Fibroblast of pulmonary artery (primary cell): ENCODE measurements around the gene ELAC1.
A peak's percentile ranks its signal among the peaks of the same experiment; 100 is the strongest.
"Not testable (repeated sequence)": the region's sequence is repeated elsewhere in the genome, so short reads cannot be mapped to it uniquely, and the experiment has no call there.

ENCODE experiments used
- DNase-seq: peaks from one replicate; pipeline ENCODE4 v3.0.0-alpha.2; 2010; ENCODE audit warnings: low read depth
- H3K4me3 ChIP-seq: replicated peaks from 2 replicates; pipeline ENCODE4 v1.5.1; 2011; ENCODE audit warnings: low read depth, mild to moderate bottlenecking, control low read depth, low read length, moderate library complexity
- TF ChIP-seq, protein P1 (sequence below): IDR thresholded peaks from 2 replicates; pipeline ENCODE4 v1.5.1; 2011; ENCODE audit warnings: mild to moderate bottlenecking, control low read depth, low read length, inconsistent platforms; ENCODE audit errors: missing control alignments

Gene ELAC1

DNA sequence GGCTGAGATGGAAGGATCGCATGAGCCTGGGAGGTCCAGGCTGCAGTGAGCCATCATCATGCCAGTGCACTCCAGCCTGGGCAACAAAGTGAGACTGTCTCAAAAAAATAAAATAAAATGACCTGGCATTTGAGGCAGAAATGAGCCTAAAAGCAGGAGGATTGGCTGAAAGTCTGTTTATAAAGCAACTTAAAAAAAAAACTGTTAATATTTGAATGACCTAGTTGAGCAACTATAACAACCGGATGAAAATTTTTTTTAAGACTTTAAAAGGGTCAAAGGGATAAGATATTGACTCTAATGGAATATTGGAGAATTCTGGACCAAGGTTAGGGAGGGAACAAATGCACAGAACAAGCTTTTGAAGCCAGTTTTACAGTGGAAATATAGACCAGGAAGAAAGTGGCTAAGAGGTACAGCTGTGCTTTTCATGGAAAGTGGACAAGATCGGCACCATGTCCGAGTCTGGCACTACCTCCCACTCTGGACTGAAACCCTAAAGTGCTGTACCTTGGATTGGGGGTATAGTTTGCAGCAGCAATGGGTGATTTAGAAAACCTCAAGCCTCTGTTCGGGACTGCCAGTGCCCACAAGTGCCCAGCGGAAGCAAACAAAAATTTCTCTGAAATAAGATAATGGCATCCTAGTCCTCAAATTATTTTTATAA lies 33.2 kb upstream of the ELAC1 start:
- no peak overlapping the region for H3K4me3 ChIP-seq
- TF ChIP-seq, protein P1, sequence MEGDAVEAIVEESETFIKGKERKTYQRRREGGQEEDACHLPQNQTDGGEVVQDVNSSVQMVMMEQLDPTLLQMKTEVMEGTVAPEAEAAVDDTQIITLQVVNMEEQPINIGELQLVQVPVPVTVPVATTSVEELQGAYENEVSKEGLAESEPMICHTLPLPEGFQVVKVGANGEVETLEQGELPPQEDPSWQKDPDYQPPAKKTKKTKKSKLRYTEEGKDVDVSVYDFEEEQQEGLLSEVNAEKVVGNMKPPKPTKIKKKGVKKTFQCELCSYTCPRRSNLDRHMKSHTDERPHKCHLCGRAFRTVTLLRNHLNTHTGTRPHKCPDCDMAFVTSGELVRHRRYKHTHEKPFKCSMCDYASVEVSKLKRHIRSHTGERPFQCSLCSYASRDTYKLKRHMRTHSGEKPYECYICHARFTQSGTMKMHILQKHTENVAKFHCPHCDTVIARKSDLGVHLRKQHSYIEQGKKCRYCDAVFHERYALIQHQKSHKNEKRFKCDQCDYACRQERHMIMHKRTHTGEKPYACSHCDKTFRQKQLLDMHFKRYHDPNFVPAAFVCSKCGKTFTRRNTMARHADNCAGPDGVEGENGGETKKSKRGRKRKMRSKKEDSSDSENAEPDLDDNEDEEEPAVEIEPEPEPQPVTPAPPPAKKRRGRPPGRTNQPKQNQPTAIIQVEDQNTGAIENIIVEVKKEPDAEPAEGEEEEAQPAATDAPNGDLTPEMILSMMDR = no peak

DNA sequence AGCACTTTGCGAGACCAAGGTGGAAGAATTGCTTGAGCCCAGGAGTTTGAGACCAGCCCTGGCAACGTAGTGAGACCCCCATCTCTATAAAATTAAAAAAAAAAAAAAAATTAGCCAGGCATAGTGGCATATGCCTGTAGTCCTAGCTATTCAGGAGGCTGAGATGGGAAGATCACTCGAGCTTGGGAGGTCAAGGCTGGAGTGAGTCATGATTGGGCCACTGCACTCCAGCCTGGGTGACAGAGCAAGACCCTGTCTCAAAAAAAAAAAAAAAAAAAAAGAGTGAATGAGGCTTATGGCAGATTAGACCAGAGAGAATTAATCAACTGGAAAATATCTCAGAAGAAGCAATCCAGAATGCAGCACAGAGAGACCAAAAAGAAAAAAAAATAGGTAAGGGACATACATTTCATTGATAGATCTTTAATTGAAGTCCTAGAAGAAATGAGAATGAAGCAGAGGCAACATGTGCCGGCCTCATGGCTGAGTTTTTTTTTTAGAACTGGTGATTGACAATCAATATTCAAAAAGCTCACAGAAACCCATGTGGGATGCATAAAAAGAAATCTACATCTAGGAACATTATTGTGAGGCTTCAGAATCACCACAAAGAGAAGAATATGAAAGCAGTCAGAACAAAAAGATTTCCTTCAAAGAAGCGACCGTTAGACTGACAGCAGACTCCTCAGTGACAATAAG lies 32.2 kb upstream of the ELAC1 start:
- TF ChIP-seq, protein P1 = no peak
- DNase-seq = no peak
- H3K4me3 ChIP-seq = no peak overlapping the region

More for the DNA sequence above, 33.2 kb upstream of the ELAC1 start:
- DNase-seq = no peak

DNA sequence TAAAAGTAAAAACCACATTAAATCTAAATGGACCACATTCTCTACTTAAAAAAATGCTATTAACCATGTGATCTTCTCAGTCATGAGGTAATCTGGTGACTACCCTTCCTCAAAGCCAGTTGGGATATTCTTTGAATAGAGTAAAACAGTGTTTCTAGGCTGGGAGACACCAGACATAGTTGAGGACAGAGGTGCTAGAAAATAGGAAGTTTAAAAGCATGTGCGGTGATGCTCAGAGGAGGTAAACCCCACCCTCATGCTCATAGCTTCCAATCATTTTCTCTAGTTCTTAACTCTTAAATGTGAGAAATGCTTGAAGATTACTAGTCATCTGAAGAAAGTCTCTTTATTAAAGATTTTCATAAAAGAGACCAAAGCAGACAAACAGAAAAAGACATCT lies 30.7 kb upstream of the ELAC1 start:
- H3K4me3 ChIP-seq = no peak overlapping the region
- TF ChIP-seq, protein P1 = no peak
- DNase-seq = no peak

DNA sequence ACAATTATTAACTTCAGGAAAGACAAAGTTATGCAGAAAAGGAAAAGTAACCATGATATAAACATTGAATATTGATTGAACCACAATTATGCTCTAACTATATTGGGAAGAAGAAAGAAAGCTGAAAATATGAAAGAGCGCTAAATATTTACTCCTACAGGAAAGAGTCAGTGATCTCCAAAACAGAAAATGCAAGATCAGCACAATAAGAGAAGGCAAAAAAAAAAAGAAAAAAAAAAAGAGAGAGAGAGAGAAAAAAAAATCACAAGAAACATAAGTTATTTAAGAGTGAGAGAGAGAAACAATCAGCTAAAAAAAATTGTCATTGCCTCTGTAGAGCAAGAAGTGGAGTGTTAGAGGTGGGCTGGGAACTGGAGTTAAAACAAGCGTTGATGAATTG lies 28.9 kb upstream of the ELAC1 start:
- TF ChIP-seq, protein P1 = no peak
- DNase-seq = no peak
- no peak overlapping the region for H3K4me3 ChIP-seq

DNA sequence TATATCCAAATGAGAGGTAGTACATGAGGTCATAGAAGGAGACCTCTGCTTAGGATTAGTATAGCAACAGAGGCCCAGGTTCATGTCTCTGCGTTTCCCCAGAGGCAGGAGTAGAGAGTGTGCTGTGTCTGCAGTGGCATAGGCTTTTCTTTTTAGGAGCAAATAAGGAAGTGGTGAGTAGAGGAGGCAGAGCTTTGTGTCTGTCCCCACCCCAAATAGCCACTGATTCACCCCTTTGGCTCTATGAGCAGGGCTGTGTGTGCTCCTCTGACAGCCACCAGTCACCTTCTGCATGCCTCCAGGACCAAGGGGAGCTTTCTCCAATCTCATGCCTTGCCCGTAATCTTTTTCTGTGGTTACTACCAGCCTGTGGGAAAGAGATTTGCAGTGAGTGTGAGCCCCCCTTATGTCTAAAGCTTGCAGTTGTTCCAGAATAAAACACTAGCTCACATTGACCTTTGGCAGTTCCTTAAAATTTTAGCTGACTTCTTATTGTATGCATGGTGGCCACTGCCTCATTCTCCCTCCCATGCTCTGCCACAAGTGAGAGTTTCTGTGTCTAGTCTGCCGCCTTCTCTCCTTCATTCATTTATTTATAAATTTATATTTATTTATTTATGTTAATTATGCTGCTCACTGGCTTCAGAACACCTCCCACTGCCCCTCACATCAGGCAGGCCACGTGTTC lies 23.5 kb upstream of the ELAC1 start:
- H3K4me3 ChIP-seq = no peak overlapping the region
- no peak for DNase-seq
- TF ChIP-seq, protein P1 = no peak

GRCh38 chr18:50945918-50946317 lies 21.9 kb upstream of the ELAC1 start:
- not testable (repeated sequence) for DNase-seq, H3K4me3 ChIP-seq

DNA sequence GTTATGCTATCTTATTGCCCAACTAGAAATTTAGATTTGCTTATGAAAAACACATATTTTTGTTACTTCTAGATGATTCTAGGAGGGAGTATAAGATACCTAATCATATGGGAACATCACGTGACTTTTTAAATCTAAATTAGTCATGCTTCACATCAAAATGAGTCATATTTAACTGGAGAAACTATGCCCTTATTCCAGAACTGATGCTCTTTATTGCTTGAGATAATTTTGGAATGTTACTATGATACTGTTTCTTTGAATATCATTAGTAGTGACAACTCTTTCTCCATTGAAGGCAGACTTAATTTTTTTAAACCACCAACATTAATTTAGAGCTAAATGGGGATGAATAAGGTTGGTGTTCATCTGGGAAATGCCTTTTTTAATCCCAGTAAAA lies 19.9 kb upstream of the ELAC1 start:
- peak; percentile 35 for DNase-seq
- TF ChIP-seq, protein P1 = no peak
- H3K4me3 ChIP-seq = no peak overlapping the region
